OCI-LY7 (cell line): ENCODE results near the gene LRRC47. TPM values are rescaled to one million over a fixed set of nuclear protein-coding genes. Genes with fewer than 3 reads are reported as not detected.

Experiments used
- BruUV-seq: library from RNA; stranded (reverse); fragments of 400-500 nt; replicated peaks from 2 replicates; lab custom pipeline; 2021; lab: Mats Ljungman, UMichigan
- CTCF ChIA-PET: fragments of 300-600 bp; sonication (Branson Sonifier 250); formaldehyde crosslinking; loops from one replicate; lab custom pipeline; 2022; ENCODE audit warnings: antibody characterized with exemption; ENCODE audit not compliant: unreplicated experiment; lab: Charles Lee
- POLR2A ChIA-PET: fragments of 300-600 bp; sonication (Branson Sonifier 250); formaldehyde crosslinking; loops from one replicate; lab custom pipeline; 2022; ENCODE audit warnings: antibody characterized with exemption; lab: Charles Lee
- DNase-seq: peaks from one replicate; pipeline ENCODE4 v3.0.0-alpha.2; 2015; ENCODE audit warnings: low spot score
- H2AFZ ChIP-seq: fragments of 200-600 bp; sonication (generic), shearing (Covaris generic); 2 replicates; pipeline ENCODE4 v1.6.1; 2014; ENCODE audit warnings: mild to moderate bottlenecking, antibody characterized with exemption, low read length, moderate library complexity
- H3K27ac ChIP-seq: fragments of 200-600 bp; sonication (generic); 2 replicates; pipeline ENCODE4 v1.5.1; 2014; ENCODE audit warnings: mixed run types, low read depth, mild to moderate bottlenecking, moderate library complexity, low read length, inconsistent platforms; ENCODE audit not compliant: poor library complexity, severe bottlenecking
- H3K36me3 ChIP-seq: fragments of 200-600 bp; sonication (generic); 2 replicates; pipeline ENCODE4 v1.6.1; 2014; ENCODE audit warnings: mild to moderate bottlenecking, antibody characterized with exemption, low read length, moderate library complexity, mixed read lengths; ENCODE audit not compliant: insufficient read depth
- H3K4me1 ChIP-seq: fragments of 200-600 bp; sonication (generic); 2 replicates; pipeline ENCODE4 v1.5.1; 2014; ENCODE audit warnings: mild to moderate bottlenecking, low read length; ENCODE audit not compliant: insufficient read depth, poor library complexity, severe bottlenecking
- H3K4me2 ChIP-seq: fragments of 200-600 bp; sonication (generic); 2 replicates; pipeline ENCODE4 v1.6.1; 2014; ENCODE audit warnings: mild to moderate bottlenecking, low read length
- H3K4me3 ChIP-seq: fragments of 200-600 bp; sonication (generic); 2 replicates; pipeline ENCODE4 v1.5.1; 2014; ENCODE audit warnings: mild to moderate bottlenecking, low read depth, low read length; ENCODE audit not compliant: poor library complexity, severe bottlenecking
- H3K79me2 ChIP-seq: fragments of 200-600 bp; sonication (generic); 2 replicates; pipeline ENCODE4 v1.6.1; 2016; ENCODE audit warnings: low read depth, mild to moderate bottlenecking, low read length, moderate library complexity, mixed read lengths; ENCODE audit not compliant: insufficient read depth
- H3K9me2 ChIP-seq: fragments of 200-600 bp; sonication (generic); 2 replicates; pipeline ENCODE4 v1.6.1; 2016; ENCODE audit warnings: mild to moderate bottlenecking, low read length, mixed read lengths; ENCODE audit not compliant: insufficient read depth
- H3K9me3 ChIP-seq: fragments of 200-600 bp; sonication (generic); 2 replicates; pipeline ENCODE4 v1.6.1; 2014; ENCODE audit warnings: mild to moderate bottlenecking, mixed run types, low read length, mixed read lengths
- H4K20me1 ChIP-seq: fragments of 200-600 bp; sonication (generic); 2 replicates; pipeline ENCODE4 v1.6.1; 2014; ENCODE audit warnings: mild to moderate bottlenecking, antibody characterized with exemption, low read length, moderate library complexity, mixed read lengths; ENCODE audit not compliant: insufficient read depth
- CTCF ChIP-seq: fragments of 200-600 bp; sonication (generic); conservative IDR thresholded peaks from 2 replicates; pipeline ENCODE4 v1.5.1; 2014; ENCODE audit warnings: mild to moderate bottlenecking, antibody characterized with exemption, low read length, moderate library complexity, mixed read lengths
- EZH2phosphoT487 ChIP-seq: fragments of 200-600 bp; sonication (generic); IDR thresholded peaks from 2 replicates; pipeline ENCODE4 v1.6.1; 2018; ENCODE audit warnings: low read depth, borderline replicate concordance, mild to moderate bottlenecking, mixed run types, antibody characterized with exemption, low read length, moderate library complexity, mixed read lengths
- intact Hi-C: fragments of 100-400 bp; cut with micrococcal nuclease; formaldehyde crosslinking; loops from one replicate; pipeline ENCODE4 v1.10.0; 2022; ENCODE audit not compliant: unreplicated experiment
- total RNA-seq, 2 experiments: library from RNA; depleted of rRNA in 1 of 2; stranded (reverse); fragments of >200 nt in 1 of 2; shearing (Covaris generic) in 1 of 2; gene quantifications; 2 replicates each; pipeline ENCODE4 v1.2.3, GENCODE V29; 2014 to 2022

LRRC47 gene
- total RNA-seq, 2 experiments from 2014 or later: 36.4 to 49.1 TPM

GRCh38 chr1:3837200-3837599 lies 40.9 kb upstream of the LRRC47 start:
- Histone ChIP-seq H3K27ac (no peak overlapping the region), H3K9me2 (no peaks in the 10 kb centered on the region), H2AFZ (no peak overlapping the region), H4K20me1 (no peaks in the 10 kb centered on the region), H3K79me2 (no peaks in the 10 kb centered on the region), H3K4me2 (no peak overlapping the region), H3K9me3 (peaks cover 12% of the 10 kb centered on the region; the same call in 1 of the 2 replicates), H3K36me3 (peaks cover 91% of the 10 kb centered on the region), H3K4me3 (no peak overlapping the region), H3K4me1 (no peaks in the 10 kb centered on the region)
- DNase-seq: no peak
- ChIA-PET POLR2A (no interaction called here), CTCF (no interaction called here)
- no TSS peak for BruUV-seq
- intact Hi-C loops: no loop called here
- TF ChIP-seq CTCF: no peak
- no peak for TF ChIP-seq EZH2phosphoT487

- no peak overlapping the region for H3K27ac ChIP-seq
- no peaks in the 10 kb centered on the region for H3K79me2 ChIP-seq
- ChIA-PET POLR2A (interaction anchor here (0.6 to 0.7 kb wide), 3 partner anchors 9 to 1254 kb away, joined by 3 to 6 read pairs (median 4); no protein-coding TSS in a partner anchor), CTCF (no interaction called here)
- no peak overlapping the region for H2AFZ ChIP-seq
- no TSS peak for BruUV-seq
- no peaks in the 10 kb centered on the region for H3K9me2 ChIP-seq
- TF ChIP-seq CTCF (no peak), EZH2phosphoT487 (no peak)
- H3K4me3 ChIP-seq: no peak overlapping the region
- no peak overlapping the region for H3K4me2 ChIP-seq
- intact Hi-C loops: no loop called here
- no peaks in the 10 kb centered on the region for H3K4me1 ChIP-seq
- no peaks in the 10 kb centered on the region for H4K20me1 ChIP-seq
- H3K9me3 ChIP-seq: peaks cover 12% of the 10 kb centered on the region; the same call in 1 of the 2 replicates
- no peak for DNase-seq
- peaks cover 93% of the 10 kb centered on the region for H3K36me3 ChIP-seq
These were observed 40.1 kb upstream of the LRRC47 start for GRCh38 chr1:3836421-3836820.

GRCh38 chr1:3834701-3835100 lies 38.4 kb upstream of the LRRC47 start:
- Histone ChIP-seq H3K9me3 (peaks cover 12% of the 10 kb centered on the region; the same call in 1 of the 2 replicates), H4K20me1 (no peaks in the 10 kb centered on the region), H3K27ac (no peak overlapping the region), H3K36me3 (peaks cover 95% of the 10 kb centered on the region), H3K79me2 (no peaks in the 10 kb centered on the region), H3K4me2 (no peak overlapping the region), H3K4me3 (no peak overlapping the region), H3K4me1 (no peaks in the 10 kb centered on the region), H3K9me2 (no peaks in the 10 kb centered on the region), H2AFZ (no peak overlapping the region)
- POLR2A ChIA-PET: no interaction called here
- intact Hi-C loops: no loop called here
- CTCF ChIA-PET: no interaction called here
- no TSS peak for BruUV-seq
- TF ChIP-seq CTCF: no peak
- no peak for TF ChIP-seq EZH2phosphoT487
- no peak for DNase-seq
